ENCODE measurements around the gene IL1RAPL1. TPM values are rescaled to one million over a fixed set of nuclear protein-coding genes. Genes with fewer than 3 reads are reported as not detected.

IL1RAPL1 gene
- total RNA-seq, 2 donors from 2014 or later: 0.54 TPM; not detected in 1

DNA sequence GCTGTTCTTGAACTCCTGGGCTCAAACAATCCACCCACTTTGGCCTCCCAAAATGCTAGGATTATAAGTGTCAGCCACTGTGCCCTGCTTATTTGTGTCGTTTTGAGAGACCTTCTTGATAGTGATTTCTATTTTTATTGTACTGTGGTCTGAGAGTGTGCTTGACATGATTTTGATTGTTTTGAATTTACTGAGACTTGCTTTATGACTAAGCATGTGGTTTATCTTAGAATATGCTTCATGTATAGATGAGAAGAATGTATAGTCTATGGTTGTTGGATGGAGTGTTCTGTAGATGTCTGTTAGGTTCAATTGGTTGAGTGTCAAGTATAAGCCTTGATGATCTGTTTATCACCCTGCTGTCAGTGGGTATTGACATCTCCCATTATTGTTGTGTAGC, 789.3 kb downstream of the IL1RAPL1 start:
- H3K27me3 ChIP-seq (replicated peaks; ENCODE audit: insufficient read depth): no peaks in the 10 kb centered on the region
- no peaks in the 10 kb centered on the region for H3K36me3 ChIP-seq
- no peak overlapping the region for H3K4me3 ChIP-seq
- ATAC-seq (ENCODE audit: insufficient number of reproducible peaks, low FRiP score, low read depth) (no peak), DNase-seq (ENCODE audit: low spot score) (no peak)
- no peak overlapping the region for H3K27ac ChIP-seq
- no peaks in the 10 kb centered on the region for H3K4me1 ChIP-seq (ENCODE audit: control insufficient read depth in 1 of 2, low read depth in 2 of 2)
- TF ChIP-seq, protein P1, sequence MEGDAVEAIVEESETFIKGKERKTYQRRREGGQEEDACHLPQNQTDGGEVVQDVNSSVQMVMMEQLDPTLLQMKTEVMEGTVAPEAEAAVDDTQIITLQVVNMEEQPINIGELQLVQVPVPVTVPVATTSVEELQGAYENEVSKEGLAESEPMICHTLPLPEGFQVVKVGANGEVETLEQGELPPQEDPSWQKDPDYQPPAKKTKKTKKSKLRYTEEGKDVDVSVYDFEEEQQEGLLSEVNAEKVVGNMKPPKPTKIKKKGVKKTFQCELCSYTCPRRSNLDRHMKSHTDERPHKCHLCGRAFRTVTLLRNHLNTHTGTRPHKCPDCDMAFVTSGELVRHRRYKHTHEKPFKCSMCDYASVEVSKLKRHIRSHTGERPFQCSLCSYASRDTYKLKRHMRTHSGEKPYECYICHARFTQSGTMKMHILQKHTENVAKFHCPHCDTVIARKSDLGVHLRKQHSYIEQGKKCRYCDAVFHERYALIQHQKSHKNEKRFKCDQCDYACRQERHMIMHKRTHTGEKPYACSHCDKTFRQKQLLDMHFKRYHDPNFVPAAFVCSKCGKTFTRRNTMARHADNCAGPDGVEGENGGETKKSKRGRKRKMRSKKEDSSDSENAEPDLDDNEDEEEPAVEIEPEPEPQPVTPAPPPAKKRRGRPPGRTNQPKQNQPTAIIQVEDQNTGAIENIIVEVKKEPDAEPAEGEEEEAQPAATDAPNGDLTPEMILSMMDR (IDR thresholded peaks at IDR 0.05): no peak
- no peaks in the 10 kb centered on the region for H3K9me3 ChIP-seq

DNA sequence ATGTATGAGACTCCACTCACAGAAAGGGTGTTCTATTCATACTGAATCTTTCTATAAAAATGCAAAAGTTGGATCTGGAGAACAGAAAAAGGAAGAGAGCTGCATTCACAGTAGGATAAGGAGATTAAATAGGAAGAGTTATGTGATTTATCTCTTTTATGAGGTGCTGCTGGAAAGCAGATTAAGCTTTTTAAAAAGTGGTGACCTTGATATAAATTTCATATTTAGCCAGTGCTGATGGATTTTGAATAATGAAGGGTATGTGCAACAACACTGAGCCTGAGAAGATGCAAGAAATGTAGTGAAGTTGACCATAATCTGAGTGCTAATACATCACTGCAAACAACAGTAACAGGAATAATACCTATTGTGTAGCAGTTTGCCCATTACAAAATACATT, 795.6 kb downstream of the IL1RAPL1 start:
- Histone ChIP-seq H3K4me3 (no peak overlapping the region), H3K36me3 (no peaks in the 10 kb centered on the region), H3K27me3 (replicated peaks; ENCODE audit: insufficient read depth) (no peaks in the 10 kb centered on the region), H3K4me1 (ENCODE audit: control insufficient read depth in 1 of 2, low read depth in 2 of 2) (no peaks in the 10 kb centered on the region), H3K9me3 (no peaks in the 10 kb centered on the region), H3K27ac (no peak overlapping the region)
- TF ChIP-seq, protein P1 (IDR thresholded peaks at IDR 0.05): no peak
- ATAC-seq (ENCODE audit: insufficient number of reproducible peaks, low FRiP score, low read depth): no peak
- no peak for DNase-seq (ENCODE audit: low spot score)

DNA sequence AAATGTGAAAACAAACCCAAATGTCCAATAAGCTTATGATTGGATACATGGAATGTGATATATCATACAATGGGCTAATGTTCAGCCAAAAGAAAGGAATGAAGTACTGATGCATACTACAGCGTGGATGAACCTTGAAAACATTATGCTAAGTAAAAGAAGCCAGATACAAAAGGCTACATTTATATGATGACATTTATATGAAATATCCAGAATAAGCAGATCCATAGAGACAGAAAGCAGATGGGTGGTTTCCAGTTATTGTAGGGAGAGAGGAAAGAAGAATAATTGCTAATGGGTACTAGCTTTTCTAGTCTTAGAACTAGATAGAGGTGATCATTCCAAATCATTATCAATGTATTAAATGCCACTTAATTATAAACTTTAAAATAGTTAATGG, 801.3 kb downstream of the IL1RAPL1 start:
- H3K9me3 ChIP-seq: no peaks in the 10 kb centered on the region
- DNase-seq (ENCODE audit: low spot score) (no peak), ATAC-seq (ENCODE audit: insufficient number of reproducible peaks, low FRiP score, low read depth) (no peak)
- TF ChIP-seq, protein P1 (IDR thresholded peaks at IDR 0.05): no peak
- H3K4me1 ChIP-seq (ENCODE audit: control insufficient read depth in 1 of 2, low read depth in 2 of 2): no peaks in the 10 kb centered on the region
- H3K27me3 ChIP-seq (replicated peaks; ENCODE audit: insufficient read depth): no peaks in the 10 kb centered on the region
- H3K4me3 ChIP-seq: no peak overlapping the region
- no peaks in the 10 kb centered on the region for H3K36me3 ChIP-seq
- H3K27ac ChIP-seq: no peak overlapping the region

DNA sequence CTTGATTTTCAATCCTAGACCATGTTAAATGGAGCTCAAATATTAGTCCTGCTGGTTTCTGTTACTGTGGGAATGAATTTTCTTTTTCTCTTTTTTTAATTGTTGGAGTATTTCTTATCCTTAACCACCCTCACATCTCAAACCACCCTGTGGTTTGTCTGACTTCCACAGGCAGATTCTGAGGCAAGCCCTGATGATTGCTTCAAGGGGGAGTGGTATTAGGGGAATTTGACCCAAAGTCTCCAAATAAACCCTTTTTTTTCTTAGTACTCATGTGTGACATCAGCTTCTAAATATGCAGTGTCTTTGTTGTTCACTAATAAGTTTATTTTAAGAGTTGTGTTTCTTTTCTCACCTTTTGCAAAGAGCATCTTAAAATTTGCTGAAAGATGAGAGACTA, 810.3 kb downstream of the IL1RAPL1 start:
- Histone ChIP-seq H3K27me3 (replicated peaks; ENCODE audit: insufficient read depth) (no peaks in the 10 kb centered on the region), H3K36me3 (no peaks in the 10 kb centered on the region), H3K9me3 (no peaks in the 10 kb centered on the region), H3K27ac (no peak overlapping the region), H3K4me1 (ENCODE audit: control insufficient read depth in 1 of 2, low read depth in 2 of 2) (no peaks in the 10 kb centered on the region), H3K4me3 (no peak overlapping the region)
- DNase-seq (ENCODE audit: low spot score) (no peak), ATAC-seq (ENCODE audit: insufficient number of reproducible peaks, low FRiP score, low read depth) (no peak)
- TF ChIP-seq, protein P1 (IDR thresholded peaks at IDR 0.05): no peak

DNA sequence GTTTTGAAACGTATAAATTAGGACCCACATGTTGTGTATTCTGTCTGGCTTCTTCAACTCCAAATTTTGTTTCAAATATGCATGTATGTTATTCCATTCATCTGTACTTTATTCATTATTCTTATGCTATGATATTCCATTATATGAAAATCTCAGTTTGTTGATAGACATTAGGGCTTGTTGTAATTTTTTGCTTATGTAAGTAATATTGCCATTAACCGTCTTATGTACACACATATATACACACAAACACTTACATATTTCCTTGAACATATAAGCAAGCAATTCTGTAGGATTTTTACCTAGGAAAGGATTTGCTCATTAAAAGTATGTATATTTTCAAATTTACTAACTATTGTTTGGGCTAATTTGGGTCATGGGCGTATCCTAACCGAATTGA, 820.1 kb downstream of the IL1RAPL1 start:
- no peak for ATAC-seq (ENCODE audit: insufficient number of reproducible peaks, low FRiP score, low read depth)
- no peak for DNase-seq (ENCODE audit: low spot score)
- Histone ChIP-seq H3K4me1 (ENCODE audit: control insufficient read depth in 1 of 2, low read depth in 2 of 2) (no peaks in the 10 kb centered on the region), H3K27me3 (replicated peaks; ENCODE audit: insufficient read depth) (no peaks in the 10 kb centered on the region), H3K9me3 (no peaks in the 10 kb centered on the region), H3K36me3 (no peaks in the 10 kb centered on the region), H3K27ac (no peak overlapping the region), H3K4me3 (no peak overlapping the region)
- TF ChIP-seq, protein P1 (IDR thresholded peaks at IDR 0.05): no peak

Measured in thoracic aorta (tissue), 2 donors.